HG03469 (cell line): ENCODE results near the gene FIS1.
A peak's percentile ranks its signal among the peaks of the same experiment; 100 is the strongest.
"Not testable (repeated sequence)": the region's sequence is repeated elsewhere in the genome, so short reads cannot be mapped to it uniquely, and the experiment has no call there.

Experiments used
- ATAC-seq: cut with Tn5 transposase; IDR thresholded peaks from one replicate; pipeline ENCODE4 v1.9.1; 2021; ENCODE audit warnings: mild to moderate bottlenecking, moderate library complexity, moderate number of reproducible peaks; ENCODE audit not compliant: unreplicated experiment

FIS1 gene

DNA sequence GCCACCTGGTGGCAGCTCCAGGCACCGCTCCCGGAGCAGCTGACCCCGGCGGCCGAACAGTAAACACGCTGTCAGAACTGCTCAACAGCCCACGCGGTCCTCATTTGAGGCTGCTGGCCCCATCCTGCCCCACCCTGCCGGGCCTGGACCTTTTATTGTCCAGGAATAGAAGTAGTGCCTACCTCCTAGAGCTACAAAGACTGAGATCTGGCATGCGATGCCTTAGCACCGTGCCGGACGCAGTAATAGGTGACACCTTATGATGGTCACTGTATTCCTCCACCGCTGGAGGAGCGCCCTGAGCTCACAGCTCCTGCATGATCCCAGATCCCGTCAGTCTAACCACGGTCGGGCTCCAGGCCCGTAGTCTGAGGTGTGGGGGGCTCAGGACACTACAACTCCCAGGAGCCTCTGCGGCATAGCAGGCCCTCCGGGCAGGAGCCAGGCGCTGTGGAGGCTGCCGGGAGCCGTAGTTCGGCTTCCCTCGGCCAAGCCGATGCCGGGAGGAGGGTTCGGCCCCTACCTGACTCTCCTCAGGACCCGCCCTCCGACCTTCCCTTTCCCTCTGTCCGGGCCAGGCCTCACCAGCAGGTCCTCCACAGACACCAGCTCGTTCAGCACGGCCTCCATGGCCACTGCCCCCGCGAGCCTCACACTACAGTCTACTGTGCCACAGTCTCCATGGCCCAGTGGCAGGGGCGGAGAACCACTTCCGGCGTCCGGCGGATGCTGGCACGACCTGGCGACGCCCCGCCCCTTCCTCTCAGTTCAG lies at the start of gene FIS1:
FIS1 (minus strand) TSS at position 707 of the 772 bp plus-strand sequence; CDS start at position 630, 77 bp downstream.
- ATAC-seq = peak; percentile 70

DNA sequence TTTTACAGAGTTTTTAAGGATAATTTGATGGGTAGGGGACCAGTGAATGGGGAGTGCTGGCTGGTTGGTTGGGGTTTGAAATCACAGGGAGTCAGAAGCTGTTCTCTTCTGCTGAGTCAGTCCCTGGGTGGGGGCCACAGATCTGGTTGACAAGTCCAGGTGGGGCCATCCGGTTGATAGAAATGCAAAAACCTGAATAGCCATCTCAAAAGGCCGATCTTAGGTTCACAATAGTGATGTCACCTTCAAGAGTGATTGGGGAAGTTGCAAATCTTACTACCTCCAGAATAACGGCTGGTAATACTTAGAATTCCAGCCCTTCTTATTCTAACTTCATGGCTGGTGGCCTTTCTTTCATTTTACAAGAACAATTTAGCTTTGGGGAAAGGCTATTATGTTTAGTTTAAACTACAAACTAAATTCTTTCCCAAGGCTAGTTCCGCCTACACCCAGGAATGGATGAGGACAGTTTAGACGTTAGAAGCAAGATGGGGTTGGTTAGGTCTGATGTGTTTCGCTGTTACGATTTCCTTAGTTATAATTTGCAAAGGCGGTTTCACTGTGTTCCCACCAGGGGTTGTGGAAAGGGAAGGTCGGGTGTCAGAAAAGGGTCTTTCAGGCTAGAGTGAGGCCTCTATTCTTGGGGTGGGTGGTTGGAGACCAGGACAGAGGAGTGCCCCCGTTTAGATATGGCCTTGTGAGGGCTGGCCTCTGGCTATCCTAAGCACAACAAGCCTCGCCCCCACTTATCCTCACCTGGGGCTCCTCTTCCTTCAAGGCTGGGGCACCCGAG lies 49.4 kb upstream of the FIS1 start:
- no peak for ATAC-seq

DNA sequence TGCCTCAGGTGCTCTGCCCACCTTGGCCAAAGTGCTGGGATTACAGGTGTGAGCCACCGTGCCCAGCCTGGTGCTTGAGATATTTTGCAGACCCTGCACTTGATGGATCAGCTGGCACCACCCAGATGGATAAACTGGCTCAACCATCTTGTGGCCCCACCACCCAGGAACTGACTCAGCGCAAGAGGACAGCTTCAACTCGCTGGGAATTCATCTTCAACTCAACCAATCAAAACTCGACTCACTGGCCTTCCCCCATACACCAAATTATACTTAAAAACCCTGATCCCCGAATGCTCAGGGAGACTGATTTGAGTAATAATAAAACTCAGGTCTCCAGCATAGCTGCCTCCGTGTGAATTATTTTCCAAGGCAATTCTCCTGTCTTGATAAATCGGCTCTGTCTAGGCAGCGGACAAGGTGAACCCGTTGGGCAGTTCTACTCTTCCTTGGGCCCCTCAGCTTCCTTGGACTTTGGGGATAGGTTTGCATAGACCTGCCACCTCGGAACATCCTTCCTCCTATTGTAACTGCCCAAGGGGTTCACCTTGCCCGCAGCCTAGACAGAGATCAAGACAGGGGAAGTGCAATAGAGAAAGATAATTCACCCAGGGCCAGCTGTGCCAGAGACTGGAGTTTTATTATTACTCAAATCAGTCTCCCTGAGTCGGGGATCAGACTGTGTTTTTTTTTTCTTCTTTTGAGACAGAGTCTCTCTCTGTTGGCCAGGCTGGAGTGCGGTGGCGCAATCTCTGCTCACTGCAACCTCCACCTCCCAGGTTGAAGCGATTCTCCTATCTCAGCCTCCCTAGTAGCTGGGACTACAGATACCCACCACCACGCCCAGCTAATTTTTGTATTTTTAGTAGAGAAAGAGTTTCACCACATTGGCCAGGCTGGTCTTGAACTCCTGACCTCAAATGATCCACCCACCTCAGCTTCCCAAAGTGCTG lies 48.5 kb upstream of the FIS1 start:
- not testable (repeated sequence) for ATAC-seq

DNA sequence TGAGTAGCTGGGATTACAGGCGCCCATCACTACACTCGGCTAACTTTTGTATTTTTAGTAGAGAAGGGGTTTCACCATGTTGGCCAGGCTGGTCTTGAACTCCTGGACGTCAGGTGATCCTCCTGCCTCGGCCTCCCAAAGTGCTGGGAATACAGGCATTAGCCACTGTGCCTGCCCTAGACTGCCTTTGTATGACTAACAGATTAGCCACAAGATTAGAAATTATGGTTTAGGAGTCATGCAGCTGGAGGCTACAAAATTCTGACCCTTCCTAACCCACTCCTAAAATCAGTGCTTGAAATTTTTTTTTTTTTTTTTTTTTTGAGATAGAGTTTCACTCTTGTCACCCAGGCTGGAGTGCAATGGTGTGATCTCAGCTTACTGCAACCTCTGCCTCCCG lies 47.7 kb upstream of the FIS1 start:
- not testable (repeated sequence) for ATAC-seq

DNA sequence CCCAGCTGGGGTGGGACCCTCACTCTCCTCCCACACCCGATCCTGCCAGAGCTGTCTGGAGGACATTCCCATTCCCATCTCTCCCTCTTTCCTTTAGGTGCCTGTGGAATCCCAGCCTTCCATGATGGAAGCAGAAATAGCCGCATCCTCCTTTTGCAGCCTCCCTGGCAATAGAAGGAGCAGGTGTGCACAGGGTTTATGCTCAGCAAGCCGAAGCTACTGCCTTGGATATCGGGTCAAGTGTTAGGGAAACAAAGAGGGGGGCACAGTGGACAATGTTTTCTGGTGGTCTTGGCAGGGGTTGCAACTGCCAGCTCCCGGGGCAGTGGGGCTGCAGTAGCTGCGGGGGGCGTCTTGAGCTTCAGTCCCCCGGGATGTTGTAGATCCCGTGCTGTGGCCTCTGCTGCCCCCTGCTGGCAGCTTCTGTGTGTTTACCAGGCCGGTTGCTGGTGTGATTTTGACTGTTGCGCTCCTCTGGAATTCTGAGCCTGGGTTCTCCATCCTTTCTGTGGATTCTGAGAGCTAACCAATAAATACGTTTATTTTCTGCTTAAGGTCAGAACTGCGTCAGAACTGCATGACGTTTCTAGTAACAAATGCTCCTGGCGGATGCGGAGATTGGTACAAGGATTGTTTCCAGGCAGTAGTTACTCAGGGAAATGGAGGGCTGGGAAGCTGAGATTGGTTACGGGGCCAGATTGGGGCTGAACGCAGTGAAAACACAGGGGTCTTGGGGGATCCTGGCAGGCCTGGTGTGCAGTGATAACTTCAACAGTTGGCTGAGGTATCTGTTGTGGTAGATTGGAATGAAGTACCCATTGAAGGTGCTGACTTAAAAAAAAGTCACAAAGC lies 45.5 kb upstream of the FIS1 start:
- not testable (repeated sequence) for ATAC-seq

DNA sequence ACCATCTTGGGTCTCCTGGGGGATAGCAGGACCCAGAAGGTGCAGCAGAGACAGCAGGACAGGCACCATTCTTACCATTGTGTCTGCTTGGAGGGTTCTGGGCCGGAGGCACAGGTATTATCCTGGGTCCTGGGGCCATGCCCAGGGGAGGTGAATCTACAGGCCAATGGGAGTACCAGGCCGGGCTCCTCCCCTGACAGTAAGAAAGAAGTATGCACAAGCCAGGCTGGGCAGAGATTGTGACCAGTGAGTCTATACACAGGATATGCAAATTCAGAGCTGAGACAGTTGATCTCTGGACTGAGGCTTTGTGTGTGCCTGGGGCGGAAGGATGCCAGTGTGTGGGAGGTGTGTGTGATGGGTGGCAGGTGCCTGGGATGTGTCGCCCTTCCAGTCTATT lies 44.8 kb upstream of the FIS1 start:
- ATAC-seq = peak; percentile 91

DNA sequence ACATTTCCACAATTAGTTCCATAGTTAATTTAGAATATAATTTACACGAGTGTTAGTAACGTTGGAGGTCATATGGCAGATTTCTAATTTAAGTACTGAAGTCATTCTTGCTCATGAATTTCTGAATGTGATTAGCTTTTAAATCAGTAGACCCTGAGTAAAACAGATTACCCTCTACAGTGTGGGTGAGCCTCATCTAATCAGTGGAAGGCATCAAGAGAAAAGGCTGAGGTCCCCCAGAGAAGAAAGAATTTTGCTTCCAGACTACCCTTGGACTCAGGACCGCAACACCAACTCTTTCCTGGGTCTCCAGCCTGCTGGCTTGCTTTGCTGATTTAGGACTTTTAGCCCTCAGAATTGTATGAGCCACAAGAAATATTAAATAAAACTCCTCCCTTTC lies 43.6 kb upstream of the FIS1 start:
- ATAC-seq = no peak

DNA sequence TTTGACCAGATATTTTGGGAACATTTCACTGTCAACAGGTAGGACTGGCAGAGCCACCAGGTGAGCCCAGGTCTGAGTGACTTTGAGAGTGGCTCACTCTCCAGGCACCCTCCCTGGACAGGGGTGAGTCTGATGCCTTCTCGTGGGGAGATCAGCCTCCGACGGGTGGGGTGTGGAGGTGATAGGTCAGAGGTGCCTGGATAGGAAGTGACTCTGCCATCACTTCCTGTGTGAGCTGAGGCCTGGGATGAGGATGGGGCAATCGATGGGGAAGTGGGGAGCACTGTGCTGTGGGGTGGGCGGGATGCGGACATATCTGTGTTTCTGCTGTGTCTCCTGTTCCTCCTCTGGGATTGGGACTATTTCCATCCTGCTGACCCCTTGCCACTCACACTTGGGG lies 42.2 kb upstream of the FIS1 start:
- no peak for ATAC-seq

DNA sequence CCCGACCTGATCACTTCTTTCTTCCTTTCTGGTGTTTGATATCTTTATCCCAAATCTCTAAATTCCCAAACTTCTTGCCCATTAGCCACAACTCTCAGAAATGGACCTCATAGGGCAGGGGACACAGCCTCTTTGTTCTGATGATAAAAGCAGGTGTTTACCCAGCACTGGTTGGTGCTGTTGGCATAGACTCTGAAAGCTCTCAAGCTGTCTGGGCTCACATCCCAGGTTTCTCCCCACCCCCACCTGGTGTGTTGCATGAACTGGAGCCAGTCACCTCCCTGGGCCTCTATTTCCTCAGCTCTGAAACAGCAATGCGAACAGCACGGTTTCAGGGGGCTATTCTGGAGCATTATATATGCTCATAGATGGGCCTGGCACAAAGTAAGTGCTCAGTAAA lies 41.0 kb upstream of the FIS1 start:
- not testable (repeated sequence) for ATAC-seq

DNA sequence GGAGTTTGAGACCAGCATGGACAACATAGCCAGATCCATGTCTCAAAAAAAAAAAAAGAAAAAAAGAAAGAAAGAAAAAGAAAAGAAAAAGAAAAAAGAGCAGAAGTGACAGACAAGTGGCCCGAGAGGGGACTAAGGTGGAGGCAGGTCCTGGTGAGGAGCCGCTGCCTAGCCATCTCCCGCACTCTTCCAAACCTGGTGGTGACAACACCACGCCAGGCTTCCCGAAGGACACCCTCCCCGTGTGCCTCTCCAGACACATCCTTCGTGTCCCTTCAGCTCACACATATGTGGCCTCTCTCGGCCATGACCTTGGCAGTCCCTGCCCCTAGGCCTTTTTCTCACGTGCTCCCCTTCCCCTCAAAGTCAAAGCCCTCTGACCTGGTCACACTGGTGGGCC lies 40.3 kb upstream of the FIS1 start:
- no peak for ATAC-seq

DNA sequence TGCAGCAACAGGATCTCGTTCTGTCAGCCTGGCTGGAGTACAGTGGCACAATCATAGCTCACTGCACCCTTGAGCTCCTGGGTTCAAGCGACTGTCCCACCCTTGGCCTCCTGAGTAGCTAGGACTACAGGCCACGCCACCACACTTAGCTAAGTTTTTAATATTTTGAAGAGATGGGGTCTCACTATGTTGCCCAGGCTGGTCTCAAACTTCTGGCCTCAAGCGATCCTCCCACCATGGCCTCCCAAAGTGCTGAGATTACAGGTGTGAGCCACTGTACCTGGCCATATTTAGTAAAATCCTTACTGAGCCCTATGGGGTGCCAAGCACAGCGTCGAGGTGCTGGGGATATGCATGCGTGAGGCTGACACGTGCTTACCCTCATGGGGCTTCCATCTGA lies 36.0 kb upstream of the FIS1 start:
- ATAC-seq = not testable (repeated sequence)

DNA sequence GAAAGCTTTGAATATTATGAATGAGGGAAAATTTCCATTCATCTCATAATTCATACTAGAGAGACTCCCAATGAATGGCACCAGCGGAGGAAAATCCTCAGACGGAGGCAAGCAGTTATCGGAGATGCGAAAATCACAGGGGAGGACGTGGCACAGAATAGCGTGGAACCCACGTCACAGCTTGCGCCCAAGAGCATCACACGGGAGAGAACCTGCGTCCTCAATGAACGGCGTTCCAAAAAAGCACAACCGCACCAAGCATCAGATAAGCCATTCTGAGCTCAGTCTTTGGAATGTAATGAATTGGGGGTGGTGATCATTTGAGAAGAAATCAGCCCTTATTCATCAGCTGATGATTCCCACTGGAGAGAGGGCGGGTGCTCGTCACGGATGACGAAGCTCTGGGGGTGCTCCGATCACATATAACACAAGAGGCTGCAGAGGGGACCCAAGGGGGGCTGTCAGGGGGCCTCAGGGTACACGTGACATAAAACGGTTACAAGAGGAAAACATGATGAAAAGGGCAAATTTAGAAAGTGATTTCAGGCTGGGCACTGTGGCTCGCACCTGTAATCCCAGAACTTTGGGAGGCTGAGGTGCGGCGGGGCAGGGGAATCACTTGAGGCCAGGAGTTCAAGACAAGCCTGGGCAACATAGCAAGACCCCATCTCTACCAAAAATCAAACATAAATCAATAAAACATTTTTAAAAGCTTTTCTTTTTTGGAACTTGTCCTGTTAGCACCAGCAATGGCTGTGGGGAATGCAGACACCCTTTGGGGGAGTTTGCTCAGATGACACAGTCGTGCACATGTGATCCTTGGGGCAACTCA lies 33.8 kb upstream of the FIS1 start:
- ATAC-seq = no peak

DNA sequence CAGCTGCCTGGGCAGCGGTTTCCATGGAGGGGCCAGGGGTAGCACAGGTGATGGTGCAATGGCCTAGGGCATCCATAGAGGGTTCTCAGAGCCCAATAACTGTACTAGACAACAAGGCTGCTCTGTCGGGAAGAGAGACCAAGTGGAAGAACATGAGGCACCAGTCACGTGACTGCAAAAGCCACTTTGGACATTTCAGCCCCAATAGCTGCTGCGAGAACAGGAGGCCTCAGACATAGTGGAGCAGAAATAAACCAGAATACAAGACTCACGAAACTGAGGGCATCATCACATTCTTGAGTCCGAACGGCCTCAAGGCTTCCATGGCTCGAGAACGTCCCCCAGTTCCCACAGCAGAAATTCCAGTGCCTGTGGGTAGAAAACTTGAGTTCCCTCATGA lies 32.3 kb upstream of the FIS1 start:
- no peak for ATAC-seq

DNA sequence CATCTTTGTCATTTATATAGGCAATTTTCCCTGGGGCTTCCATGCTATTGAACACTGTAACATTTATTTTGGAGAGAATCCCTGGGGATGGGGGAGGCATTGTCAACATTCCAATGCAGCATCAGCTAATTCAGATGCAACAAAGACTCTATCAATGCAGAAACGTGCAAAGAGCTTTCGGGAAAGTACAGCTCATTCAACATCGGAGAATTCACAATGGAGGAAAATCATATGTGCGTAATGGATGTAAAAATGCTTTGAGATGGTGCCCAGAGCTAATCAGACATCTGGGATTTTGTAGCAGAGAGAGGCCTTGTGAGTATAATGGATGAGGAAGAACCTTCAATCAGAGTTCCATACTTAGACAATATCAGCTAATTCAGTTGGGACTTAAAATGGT lies 28.3 kb upstream of the FIS1 start:
- ATAC-seq = no peak

DNA sequence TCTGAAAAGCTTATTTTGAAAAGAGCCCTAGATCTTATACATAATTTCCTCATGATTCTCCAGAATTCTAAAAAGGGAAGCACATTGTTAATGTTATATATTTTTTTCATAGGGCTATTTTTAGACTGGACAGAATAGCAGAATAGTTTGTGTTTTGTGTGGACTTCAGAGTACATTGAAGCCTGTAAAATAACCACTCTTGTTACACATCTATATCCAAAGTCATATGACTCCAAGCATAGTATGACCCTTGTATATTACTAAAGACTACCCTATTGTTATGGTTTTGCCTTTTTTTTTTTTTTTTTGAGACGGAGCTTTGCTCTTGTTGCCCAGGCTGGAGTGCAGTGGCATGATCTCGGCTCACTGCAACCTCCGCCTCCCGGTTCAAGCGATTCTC lies 26.1 kb upstream of the FIS1 start:
- ATAC-seq = no peak

DNA sequence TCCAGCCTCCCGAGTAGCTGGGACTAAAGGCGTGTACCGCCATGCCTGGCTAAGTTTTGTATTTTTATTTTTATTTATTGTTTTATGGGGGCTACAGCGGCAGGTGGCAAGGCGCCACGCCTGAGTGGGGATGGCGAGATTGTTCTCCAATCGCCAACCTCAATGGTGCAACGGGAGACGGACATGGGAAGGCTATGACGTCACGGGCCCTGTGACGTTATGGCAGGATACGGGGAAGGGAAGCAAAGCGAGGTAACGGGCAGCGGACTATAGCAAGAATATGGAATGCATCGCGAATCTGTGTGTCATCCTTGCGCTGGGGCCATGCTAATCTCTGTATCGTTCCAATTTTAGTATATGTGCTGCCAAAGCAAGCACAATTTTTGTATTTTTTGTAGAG lies 24.8 kb upstream of the FIS1 start:
- no peak for ATAC-seq

DNA sequence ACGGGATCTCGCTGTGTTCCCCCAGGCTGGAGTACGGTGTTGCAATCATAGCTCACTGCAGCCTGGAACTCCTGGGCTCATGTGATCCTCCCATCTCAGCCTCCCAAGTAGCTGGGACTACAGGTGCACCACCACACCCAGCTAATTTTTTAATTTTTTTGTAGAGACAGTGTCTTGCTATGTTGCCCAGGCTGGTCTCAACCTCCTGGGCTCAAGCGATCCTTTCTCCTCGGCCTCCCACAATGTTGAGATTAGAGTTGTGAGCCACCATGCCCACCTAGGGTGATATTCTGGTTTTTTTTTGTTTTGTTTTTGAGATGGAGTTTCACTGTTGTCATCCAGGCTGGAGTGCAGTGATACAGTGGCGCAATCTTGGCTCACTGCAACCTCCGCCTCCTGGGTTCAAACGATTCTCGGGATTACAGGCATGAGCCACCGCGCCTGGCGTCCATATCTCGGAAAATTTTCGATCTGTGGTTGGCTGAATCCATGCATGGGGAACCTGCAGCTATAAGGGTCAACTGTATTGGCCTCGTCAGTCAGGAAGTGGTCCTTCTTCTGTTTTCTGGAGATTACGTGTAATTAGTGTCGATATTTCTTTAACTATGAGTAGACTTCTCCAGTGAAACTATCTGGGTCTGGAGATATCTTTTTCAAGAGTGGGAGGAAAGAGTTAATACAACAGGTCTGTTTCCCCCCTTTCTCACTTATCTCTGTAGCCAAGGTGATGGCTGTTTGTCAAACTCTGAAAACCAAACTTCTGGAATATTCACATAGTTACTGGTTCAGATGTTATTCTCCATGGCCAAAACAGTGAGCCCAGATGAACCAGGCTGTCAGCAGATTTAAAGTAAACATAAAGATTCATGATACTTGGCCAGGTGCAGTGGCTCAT lies 21.0 kb upstream of the FIS1 start:
- ATAC-seq = no peak

DNA sequence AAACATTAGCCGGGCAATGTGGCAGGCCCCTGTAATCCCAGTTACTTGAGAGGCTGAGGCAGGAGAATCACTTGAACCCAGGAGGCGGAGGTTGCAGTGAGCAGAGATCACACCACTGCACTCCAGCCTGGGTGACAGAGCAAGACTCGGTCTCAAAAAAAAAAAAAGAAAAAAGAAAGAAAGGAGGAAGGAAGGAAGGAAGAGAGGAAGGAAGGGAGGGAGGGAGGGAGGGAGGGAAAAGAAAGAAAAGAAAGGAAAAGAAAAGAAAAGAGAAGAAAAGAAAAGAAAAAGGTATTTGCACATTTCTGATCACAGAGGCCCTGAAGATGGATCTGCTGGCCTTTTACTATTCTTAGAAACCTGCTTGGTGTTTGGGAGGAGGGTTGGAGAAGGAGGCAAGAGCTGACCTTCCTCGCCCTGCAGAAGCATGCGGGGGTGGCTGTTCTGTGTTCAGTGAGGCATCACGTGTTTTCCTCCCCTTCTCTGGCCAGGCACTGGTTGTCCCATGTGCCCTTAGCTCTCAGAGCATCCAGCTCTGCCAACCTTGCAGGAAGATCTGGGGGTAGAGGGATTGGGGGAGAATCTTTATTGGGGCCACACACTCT lies 19.3 kb upstream of the FIS1 start:
- not testable (repeated sequence) for ATAC-seq
